Nephron (organoid): Measurements from ENCODE around the gene IPPK.
"Not testable (repeated sequence)": the region's sequence is repeated elsewhere in the genome, so short reads cannot be mapped to it uniquely, and the experiment has no call there.

Experiments used
- H3K27ac Mint-ChIP-seq, 3 experiments: 2 replicates each; pipeline ENCODE4 v1.8.0; 2020; ENCODE audit warnings: mixed read lengths in 3 of 3, mild to moderate bottlenecking in 2 of 3, moderate library complexity in 1 of 3
- H3K27me3 Mint-ChIP-seq: 2 replicates; pipeline ENCODE4 v1.8.0; 2021; ENCODE audit warnings: low read depth, mild to moderate bottlenecking, moderate library complexity, mixed read lengths
- H3K36me3 Mint-ChIP-seq: 2 replicates; pipeline ENCODE4 v1.8.0; 2020; ENCODE audit warnings: low read depth, mixed read lengths
- H3K4me1 Mint-ChIP-seq: 2 replicates; pipeline ENCODE4 v1.8.0; 2020; ENCODE audit warnings: mixed read lengths
- H3K4me3 Mint-ChIP-seq, 3 experiments: 2 replicates each; pipeline ENCODE4 v1.8.0; 2020; ENCODE audit warnings: mild to moderate bottlenecking in 3 of 3, mixed read lengths in 3 of 3, moderate library complexity in 2 of 3
- H3K9me3 Mint-ChIP-seq: 2 replicates; pipeline ENCODE4 v1.8.0; 2020; ENCODE audit warnings: mixed read lengths
- TF ChIP-seq, protein P1 (sequence below), 3 experiments: fragments of 200-600 bp; sonication (generic); IDR thresholded peaks; one replicate each; pipeline ENCODE4 v1.5.0; 2021; ENCODE audit warnings: antibody characterized with exemption in 3 of 3; ENCODE audit not compliant: unreplicated experiment in 3 of 3

Gene IPPK

DNA sequence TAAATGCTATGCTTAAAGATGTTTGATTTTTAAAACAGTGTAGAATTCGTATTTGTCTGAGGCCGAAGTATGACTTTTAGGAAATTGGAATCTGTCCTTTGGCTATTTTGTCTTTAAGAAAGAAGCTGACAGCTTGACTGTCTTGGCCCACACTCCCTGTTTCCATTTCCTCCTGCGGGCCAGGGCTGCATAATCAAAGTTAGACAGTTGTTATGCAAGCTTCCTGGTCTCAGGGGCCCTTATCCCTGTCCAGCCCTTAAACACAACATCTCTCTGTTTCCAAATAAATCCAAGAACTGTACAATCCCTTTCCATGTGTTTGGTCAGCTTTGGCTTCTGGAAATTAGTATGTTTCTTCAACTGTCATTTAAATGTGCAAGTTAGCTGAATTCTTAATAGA, 79.6 kb downstream of the IPPK start:
- H3K4me1 Mint-ChIP-seq: peaks cover 23% of the 10 kb centered on the region
- TF ChIP-seq, protein P1, sequence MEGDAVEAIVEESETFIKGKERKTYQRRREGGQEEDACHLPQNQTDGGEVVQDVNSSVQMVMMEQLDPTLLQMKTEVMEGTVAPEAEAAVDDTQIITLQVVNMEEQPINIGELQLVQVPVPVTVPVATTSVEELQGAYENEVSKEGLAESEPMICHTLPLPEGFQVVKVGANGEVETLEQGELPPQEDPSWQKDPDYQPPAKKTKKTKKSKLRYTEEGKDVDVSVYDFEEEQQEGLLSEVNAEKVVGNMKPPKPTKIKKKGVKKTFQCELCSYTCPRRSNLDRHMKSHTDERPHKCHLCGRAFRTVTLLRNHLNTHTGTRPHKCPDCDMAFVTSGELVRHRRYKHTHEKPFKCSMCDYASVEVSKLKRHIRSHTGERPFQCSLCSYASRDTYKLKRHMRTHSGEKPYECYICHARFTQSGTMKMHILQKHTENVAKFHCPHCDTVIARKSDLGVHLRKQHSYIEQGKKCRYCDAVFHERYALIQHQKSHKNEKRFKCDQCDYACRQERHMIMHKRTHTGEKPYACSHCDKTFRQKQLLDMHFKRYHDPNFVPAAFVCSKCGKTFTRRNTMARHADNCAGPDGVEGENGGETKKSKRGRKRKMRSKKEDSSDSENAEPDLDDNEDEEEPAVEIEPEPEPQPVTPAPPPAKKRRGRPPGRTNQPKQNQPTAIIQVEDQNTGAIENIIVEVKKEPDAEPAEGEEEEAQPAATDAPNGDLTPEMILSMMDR (IDR thresholded peaks at IDR 0.05; ENCODE audit: unreplicated experiment in 3 of 3): no peak
- peak overlapping the region; percentile 88 to 95 (median 92) for H3K27ac Mint-ChIP-seq
- H3K36me3 Mint-ChIP-seq: no peaks in the 10 kb centered on the region
- peaks cover 5% of the 10 kb centered on the region for H3K9me3 Mint-ChIP-seq
- peak overlapping the region in 2 of 3 experiments; percentile 1 to 8 for H3K4me3 Mint-ChIP-seq
- no peaks in the 10 kb centered on the region for H3K27me3 Mint-ChIP-seq

DNA sequence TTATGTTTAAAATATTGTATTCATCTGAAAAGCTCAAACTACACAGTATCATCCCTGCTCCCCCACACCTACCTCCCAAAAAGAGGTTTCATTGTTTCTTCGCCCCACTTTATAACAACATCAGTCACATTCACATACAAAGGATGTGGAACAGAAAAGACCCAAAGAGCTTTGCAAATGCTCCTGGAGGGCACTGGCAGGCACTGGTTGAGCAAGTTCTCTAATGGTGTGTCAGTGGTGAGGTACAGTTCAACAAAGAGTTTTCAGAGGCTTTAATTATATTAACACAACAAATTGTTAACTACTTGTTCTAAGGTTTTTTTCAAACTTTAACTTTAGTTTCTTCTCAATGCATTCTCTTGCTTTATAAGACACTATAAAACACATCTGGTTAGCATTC, 80.0 kb downstream of the IPPK start:
- Mint-ChIP-seq H3K27me3 (no peaks in the 10 kb centered on the region), H3K36me3 (no peaks in the 10 kb centered on the region), H3K4me3 (no peak overlapping the region), H3K4me1 (peaks cover 23% of the 10 kb centered on the region), H3K9me3 (peaks cover 7% of the 10 kb centered on the region), H3K27ac (peak overlapping the region; percentile 88 to 95 (median 92))
- TF ChIP-seq, protein P1 (IDR thresholded peaks at IDR 0.05; ENCODE audit: unreplicated experiment in 3 of 3): no peak

DNA sequence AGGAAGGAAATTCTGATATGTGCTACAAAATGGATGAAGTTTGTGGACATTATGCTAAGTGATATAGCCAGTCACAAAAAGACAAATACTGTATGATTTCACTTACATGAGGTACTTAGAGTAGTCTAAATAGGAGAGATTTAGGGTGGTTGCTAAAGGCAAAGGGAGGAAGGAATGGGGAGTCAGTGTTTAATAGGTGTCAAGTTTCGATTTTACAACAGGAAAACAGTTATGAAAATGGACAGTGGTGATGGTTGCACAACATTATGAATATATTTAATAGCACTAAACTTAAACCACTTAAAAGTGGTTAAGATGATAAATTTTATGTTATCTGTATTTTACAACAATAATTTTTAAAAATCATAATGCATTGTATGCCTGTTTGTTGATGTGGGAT, 93.8 kb downstream of the IPPK start:
- TF ChIP-seq, protein P1 (IDR thresholded peaks at IDR 0.05; ENCODE audit: unreplicated experiment in 3 of 3): no peak
- Mint-ChIP-seq H3K9me3 (peaks cover 18% of the 10 kb centered on the region), H3K27ac (no peak overlapping the region), H3K27me3 (no peaks in the 10 kb centered on the region), H3K4me3 (no peak overlapping the region), H3K4me1 (peaks cover 3% of the 10 kb centered on the region), H3K36me3 (peaks cover 8% of the 10 kb centered on the region)

DNA sequence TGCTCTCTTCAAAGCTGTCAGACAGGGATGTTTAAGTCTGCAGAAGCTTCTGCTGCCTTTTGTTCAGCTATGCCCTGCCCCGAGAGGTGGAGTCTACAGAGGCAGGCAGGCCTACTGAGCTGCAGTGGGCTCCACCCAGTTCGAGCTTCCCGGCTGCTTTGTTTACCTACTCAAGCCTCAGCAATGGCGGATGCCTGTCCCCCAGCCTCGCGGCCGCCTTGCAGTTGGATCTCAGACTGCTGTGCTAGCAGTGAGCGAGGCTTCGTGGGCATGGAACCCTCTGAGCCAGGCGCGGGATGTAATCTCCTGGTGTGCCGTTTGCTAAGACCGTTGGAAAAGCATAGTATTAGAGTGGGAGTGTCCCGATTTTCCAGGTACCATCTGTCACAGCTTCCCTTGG, 96.3 kb downstream of the IPPK start:
- H3K9me3 Mint-ChIP-seq: peaks cover 18% of the 10 kb centered on the region
- not testable (repeated sequence) for H3K27ac Mint-ChIP-seq, H3K27me3 Mint-ChIP-seq, H3K36me3 Mint-ChIP-seq, H3K4me3 Mint-ChIP-seq, H3K4me1 Mint-ChIP-seq

DNA sequence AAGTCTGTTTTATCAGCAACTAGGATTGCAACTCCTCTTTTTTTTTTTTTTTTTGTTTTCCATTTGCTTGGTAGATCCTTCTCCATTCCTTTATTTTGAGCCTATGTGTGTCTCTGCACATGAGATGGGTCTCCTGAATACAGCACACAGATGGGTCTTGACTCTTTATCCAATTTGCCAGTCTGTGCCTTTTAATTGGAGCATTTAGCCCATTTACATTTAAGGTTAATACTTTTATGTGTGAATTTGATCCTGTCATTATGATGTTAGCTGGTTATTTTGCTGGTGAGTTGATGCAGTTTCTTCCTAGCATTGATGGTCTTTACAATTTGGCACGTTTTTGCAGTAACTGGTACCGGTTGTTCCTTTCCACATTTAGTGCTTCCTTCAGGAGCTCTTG, 98.1 kb downstream of the IPPK start:
- H3K27me3 Mint-ChIP-seq, H3K27ac Mint-ChIP-seq, H3K4me3 Mint-ChIP-seq, H3K36me3 Mint-ChIP-seq, H3K4me1 Mint-ChIP-seq: not testable (repeated sequence)
- H3K9me3 Mint-ChIP-seq: peaks cover 17% of the 10 kb centered on the region

DNA sequence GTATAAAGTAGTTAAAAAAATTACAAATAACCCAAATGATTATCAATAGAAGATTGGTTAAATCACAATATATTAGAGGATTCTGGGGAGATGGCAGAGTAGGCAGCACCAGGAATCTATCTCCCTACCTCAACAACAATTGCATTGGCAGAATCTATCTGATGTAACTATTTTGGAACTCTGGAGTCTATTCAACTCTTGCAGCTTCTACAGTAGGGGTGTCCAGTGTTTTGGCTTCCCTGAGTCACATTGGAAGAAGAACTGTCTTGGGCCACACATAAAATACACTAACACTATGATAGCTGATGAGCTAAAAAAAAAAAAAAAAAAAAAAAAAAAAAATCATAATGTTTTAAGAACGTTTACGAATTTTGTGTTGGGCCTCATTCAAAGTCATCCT, 104.9 kb downstream of the IPPK start:
- Mint-ChIP-seq H3K36me3 (peaks cover 4% of the 10 kb centered on the region), H3K9me3 (peaks cover 3% of the 10 kb centered on the region), H3K27ac (no peak overlapping the region), H3K4me3 (no peak overlapping the region), H3K4me1 (peaks cover 35% of the 10 kb centered on the region), H3K27me3 (no peaks in the 10 kb centered on the region)
- TF ChIP-seq, protein P1 (IDR thresholded peaks at IDR 0.05; ENCODE audit: unreplicated experiment in 3 of 3): no peak

DNA sequence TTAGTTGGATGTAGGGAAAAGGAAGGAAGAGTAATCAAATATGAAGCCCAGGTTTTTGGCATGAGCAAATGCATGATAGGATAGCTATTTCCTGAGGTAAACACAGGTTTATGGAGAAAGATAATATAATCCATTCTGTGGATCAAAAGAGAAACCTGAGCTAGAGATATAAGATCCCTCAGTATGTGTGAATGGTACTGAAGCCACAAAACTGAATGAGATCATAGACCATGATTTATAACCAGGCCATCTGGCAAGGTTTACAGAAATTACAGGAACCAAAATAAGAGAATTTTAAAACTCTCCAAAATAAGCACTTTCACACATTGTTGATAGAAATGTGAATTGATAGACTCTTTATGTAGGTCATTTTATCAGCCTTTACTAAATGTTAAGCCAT, 105.4 kb downstream of the IPPK start:
- H3K4me3 Mint-ChIP-seq: no peak overlapping the region
- no peaks in the 10 kb centered on the region for H3K27me3 Mint-ChIP-seq
- H3K4me1 Mint-ChIP-seq: peaks cover 35% of the 10 kb centered on the region

More for the DNA sequence above, 105.4 kb downstream of the IPPK start:
- Mint-ChIP-seq H3K9me3 (peaks cover 3% of the 10 kb centered on the region), H3K27ac (no peak overlapping the region), H3K36me3 (peaks cover 4% of the 10 kb centered on the region)
- TF ChIP-seq, protein P1 (IDR thresholded peaks at IDR 0.05; ENCODE audit: unreplicated experiment in 3 of 3): no peak
